Measurements from ENCODE around the gene MSI2. TPM values are rescaled to one million over a fixed set of nuclear protein-coding genes. Genes with fewer than 3 reads are reported as not detected.

The MSI2 gene
- total and polyA plus RNA-seq, 2 experiments from 2014 or later, result 15.7 to 76.4 TPM

DNA sequence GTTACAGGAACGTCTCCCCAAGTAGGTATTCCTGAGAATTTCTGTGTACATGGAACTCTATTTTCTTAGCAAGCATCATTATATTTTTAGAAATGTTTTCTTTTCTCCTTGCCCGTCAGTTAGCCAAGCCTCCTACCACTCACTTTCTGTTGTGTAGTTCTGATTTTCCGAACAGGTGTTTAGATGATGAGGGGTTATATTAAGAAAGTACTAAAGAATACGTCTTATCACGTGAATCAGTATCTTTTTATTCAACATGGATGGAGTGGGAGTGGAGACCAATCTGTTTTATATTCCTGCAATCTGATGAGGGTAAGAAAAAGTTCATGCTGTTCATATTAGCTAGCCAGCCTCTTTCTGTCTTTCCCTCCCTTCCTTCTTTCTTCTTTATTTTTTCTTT is 29.4 kb downstream of the MSI2 start:
- DNase-seq (ENCODE audit: low read depth in 1 of 2, low spot score in 1 of 2), result no peak
- Histone ChIP-seq H3K4me1 (ENCODE audit: low read depth) (peaks cover 37% of the 10 kb centered on the region), H3K27ac (no peak overlapping the region), H3K4me3 (no peak overlapping the region), H3K36me3 (no peaks in the 10 kb centered on the region), H3K9me3 (ENCODE audit: low read depth) (no peaks in the 10 kb centered on the region), H3K27me3 (no peaks in the 10 kb centered on the region)
- TF ChIP-seq, protein P1, sequence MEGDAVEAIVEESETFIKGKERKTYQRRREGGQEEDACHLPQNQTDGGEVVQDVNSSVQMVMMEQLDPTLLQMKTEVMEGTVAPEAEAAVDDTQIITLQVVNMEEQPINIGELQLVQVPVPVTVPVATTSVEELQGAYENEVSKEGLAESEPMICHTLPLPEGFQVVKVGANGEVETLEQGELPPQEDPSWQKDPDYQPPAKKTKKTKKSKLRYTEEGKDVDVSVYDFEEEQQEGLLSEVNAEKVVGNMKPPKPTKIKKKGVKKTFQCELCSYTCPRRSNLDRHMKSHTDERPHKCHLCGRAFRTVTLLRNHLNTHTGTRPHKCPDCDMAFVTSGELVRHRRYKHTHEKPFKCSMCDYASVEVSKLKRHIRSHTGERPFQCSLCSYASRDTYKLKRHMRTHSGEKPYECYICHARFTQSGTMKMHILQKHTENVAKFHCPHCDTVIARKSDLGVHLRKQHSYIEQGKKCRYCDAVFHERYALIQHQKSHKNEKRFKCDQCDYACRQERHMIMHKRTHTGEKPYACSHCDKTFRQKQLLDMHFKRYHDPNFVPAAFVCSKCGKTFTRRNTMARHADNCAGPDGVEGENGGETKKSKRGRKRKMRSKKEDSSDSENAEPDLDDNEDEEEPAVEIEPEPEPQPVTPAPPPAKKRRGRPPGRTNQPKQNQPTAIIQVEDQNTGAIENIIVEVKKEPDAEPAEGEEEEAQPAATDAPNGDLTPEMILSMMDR (IDR thresholded peaks at IDR 0.05; ENCODE audit: low read depth, low read length), result no peak

DNA sequence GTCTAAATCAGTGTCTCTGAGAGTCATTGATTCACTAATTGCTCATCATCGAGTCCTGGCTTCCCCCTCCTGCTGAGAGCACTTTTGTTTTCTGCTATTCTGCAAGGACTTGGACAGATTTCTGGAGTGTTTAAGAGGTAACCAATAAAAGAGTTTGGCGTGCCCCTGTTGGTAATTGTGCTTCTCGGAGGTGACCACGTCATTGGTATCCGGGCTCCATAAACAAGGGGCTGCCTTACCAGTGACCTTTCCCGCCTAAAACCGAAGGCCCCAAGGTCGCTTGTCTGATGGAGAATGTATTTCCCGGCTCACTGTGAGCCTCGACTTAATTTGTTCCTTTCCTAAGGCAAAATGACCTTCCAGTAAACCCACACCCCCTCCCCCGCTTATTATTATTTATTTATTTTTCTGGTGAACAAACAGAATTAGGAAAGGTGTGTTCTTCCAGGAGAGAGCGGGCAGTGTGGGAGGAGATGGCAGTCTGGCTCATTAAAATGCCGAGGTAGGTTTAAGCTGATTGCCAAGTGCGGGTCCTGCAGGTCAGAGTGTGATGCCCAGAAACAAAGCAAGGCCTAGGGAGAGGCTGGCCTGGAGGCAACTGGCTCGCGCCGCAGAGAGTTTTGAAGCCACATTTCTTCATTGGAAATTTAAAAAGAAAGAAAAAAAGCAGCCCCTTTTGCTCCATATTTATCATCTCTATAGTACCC is 30.2 kb downstream of the MSI2 start:
- Histone ChIP-seq H3K36me3 (no peaks in the 10 kb centered on the region), H3K27me3 (no peaks in the 10 kb centered on the region), H3K4me1 (ENCODE audit: low read depth) (peaks cover 35% of the 10 kb centered on the region), H3K4me3 (no peak overlapping the region), H3K9me3 (ENCODE audit: low read depth) (no peaks in the 10 kb centered on the region), H3K27ac (no peak overlapping the region)
- TF ChIP-seq, protein P1 (IDR thresholded peaks at IDR 0.05; ENCODE audit: low read depth, low read length), result no peak
- DNase-seq (ENCODE audit: low read depth in 1 of 2, low spot score in 1 of 2), result no peak

DNA sequence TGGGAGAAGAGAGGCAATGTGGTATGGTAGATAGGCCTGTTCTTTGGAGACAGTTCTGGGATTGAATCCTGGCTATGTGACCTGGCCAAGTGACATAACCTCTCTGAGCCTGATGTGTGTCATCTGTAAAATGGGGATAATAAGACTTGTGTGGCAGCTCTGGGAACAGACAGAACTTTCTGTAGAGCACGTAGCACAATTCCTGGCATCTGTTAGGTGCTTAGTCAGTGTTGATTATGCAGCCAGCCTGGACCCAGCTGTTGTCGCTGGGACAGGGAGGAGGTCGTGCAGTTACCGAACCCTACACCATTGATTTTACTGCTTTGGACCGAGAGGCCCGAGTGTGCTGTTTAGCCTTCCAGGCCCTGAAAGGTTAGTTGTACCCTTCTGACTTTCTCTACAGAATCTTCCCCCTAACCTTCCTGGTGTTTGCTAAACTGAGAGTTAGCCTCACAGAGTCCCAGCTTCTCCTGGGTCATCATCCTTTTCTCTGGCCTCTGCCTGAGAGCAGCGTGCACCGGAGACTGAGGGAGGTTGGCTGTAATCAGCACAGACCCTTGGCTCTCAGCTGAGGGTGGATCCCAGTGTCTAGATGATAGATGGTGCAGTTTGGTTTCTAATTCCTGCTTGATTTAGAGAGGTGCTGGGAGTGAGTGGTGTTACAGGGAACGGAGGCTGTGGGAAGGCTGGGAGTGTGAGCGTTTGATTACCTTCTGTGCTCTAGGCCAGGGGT is 31.9 kb downstream of the MSI2 start:
- Histone ChIP-seq H3K27ac (no peak overlapping the region), H3K36me3 (no peaks in the 10 kb centered on the region), H3K27me3 (no peaks in the 10 kb centered on the region), H3K4me1 (ENCODE audit: low read depth) (peaks cover 19% of the 10 kb centered on the region), H3K4me3 (no peak overlapping the region), H3K9me3 (ENCODE audit: low read depth) (no peaks in the 10 kb centered on the region)
- TF ChIP-seq, protein P1 (IDR thresholded peaks at IDR 0.05; ENCODE audit: low read depth, low read length), result no peak
- peak in 1 of 2 donors; percentile 16 for DNase-seq (ENCODE audit: low read depth in 1 of 2, low spot score in 1 of 2)

DNA sequence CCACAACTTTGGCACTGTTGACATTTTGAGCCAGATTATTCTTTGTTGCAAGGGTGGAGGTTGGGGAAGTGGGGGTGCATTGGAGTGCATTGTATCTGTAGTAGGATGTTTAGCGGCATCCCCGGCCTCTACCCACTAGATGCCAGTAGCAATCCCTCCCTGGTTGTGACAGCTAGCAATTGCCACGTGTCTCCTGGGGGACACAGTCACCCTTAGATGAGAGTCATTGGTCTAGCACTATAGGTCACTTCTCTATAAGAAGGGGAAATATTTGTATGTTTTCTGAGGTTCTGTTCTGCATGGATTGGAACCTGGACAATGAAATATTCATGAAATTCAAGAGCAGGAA is 32.4 kb downstream of the MSI2 start:
- no peak overlapping the region for H3K4me3 ChIP-seq
- H3K9me3 ChIP-seq (ENCODE audit: low read depth), result no peaks in the 10 kb centered on the region
- H3K36me3 ChIP-seq, result no peaks in the 10 kb centered on the region
- no peak overlapping the region for H3K27ac ChIP-seq
- H3K4me1 ChIP-seq (ENCODE audit: low read depth), result peaks cover 19% of the 10 kb centered on the region
- DNase-seq (ENCODE audit: low read depth in 1 of 2, low spot score in 1 of 2), result no peak
- TF ChIP-seq, protein P1 (IDR thresholded peaks at IDR 0.05; ENCODE audit: low read depth, low read length), result no peak
- no peaks in the 10 kb centered on the region for H3K27me3 ChIP-seq

DNA sequence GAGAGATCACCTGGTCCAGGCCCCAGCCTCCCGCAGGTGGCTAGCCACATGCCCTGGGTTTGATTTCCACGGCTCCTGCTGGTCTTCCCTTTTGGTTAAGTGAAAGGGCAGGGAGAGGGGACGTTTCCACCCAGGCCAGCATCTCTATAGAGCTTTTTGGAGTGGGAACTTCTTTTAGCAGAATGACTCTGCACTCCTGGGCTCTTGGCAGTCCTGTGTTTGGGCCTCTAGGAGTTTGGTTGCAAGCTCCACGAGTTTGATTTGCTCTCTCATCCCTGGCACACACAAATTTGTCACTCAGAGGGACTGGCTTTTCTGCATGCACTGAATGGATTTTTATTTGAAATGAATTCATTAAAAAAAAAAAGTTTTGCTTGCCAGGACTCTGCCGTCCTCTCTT is 32.8 kb downstream of the MSI2 start:
- Histone ChIP-seq H3K27ac (no peak overlapping the region), H3K4me1 (ENCODE audit: low read depth) (peaks cover 19% of the 10 kb centered on the region)

More for the DNA sequence above, 32.8 kb downstream of the MSI2 start:
- TF ChIP-seq, protein P1 (IDR thresholded peaks at IDR 0.05; ENCODE audit: low read depth, low read length), result no peak
- Histone ChIP-seq H3K36me3 (no peaks in the 10 kb centered on the region), H3K27me3 (no peaks in the 10 kb centered on the region), H3K4me3 (no peak overlapping the region), H3K9me3 (ENCODE audit: low read depth) (no peaks in the 10 kb centered on the region)
- DNase-seq (ENCODE audit: low read depth in 1 of 2, low spot score in 1 of 2), result no peak
